ENCODE measurements around the gene MADCAM1.

MADCAM1 gene

GRCh38 chr19:514166-514663 lies 17.9 kb downstream of the MADCAM1 start:
- WGBS, result 93% methylated on average over 9 of the region's 9 CpGs
- H3K27ac ChIP-seq (ENCODE audit: low read depth, low read length), result no peak overlapping the region
- H3K9ac ChIP-seq (ENCODE audit: low read depth, low read length), result no peak overlapping the region
- H3K4me1 ChIP-seq (ENCODE audit: insufficient read depth, low read length), result peaks cover 11% of the 10 kb centered on the region
- H3K27me3 ChIP-seq (ENCODE audit: insufficient read depth, low read length), result no peaks in the 10 kb centered on the region; the same call in 1 of the 2 replicates
- no peaks in the 10 kb centered on the region for H3K9me3 ChIP-seq (ENCODE audit: insufficient read depth, low read depth, low read length)
- no peak overlapping the region for H3K4me3 ChIP-seq (ENCODE audit: low read length)
- H3K36me3 ChIP-seq (ENCODE audit: insufficient read depth, low read length), result peaks cover 6% of the 10 kb centered on the region

GRCh38 chr19:517721-518597 lies 21.7 kb downstream of the MADCAM1 start:
- no peaks in the 10 kb centered on the region for H3K36me3 ChIP-seq (ENCODE audit: insufficient read depth, low read length)
- H3K9ac ChIP-seq (ENCODE audit: low read depth, low read length), result no peak overlapping the region
- peaks cover 12% of the 10 kb centered on the region; the same call in 1 of the 2 replicates for H3K9me3 ChIP-seq (ENCODE audit: insufficient read depth, low read depth, low read length)
- no peaks in the 10 kb centered on the region; the same call in 1 of the 2 replicates for H3K27me3 ChIP-seq (ENCODE audit: insufficient read depth, low read length)
- H3K4me3 ChIP-seq (ENCODE audit: low read length), result no peak overlapping the region
- H3K27ac ChIP-seq (ENCODE audit: low read depth, low read length), result no peak overlapping the region
- no peaks in the 10 kb centered on the region for H3K4me1 ChIP-seq (ENCODE audit: insufficient read depth, low read length)
- WGBS, result 69% methylated on average over 10 of the region's 10 CpGs

GRCh38 chr19:518598-519231 lies 22.4 kb downstream of the MADCAM1 start:
- Histone ChIP-seq H3K9ac (ENCODE audit: low read depth, low read length) (no peak overlapping the region), H3K36me3 (ENCODE audit: insufficient read depth, low read length) (no peaks in the 10 kb centered on the region), H3K27me3 (ENCODE audit: insufficient read depth, low read length) (no peaks in the 10 kb centered on the region; the same call in 1 of the 2 replicates), H3K9me3 (ENCODE audit: insufficient read depth, low read depth, low read length) (peaks cover 12% of the 10 kb centered on the region; the same call in 1 of the 2 replicates), H3K4me1 (ENCODE audit: insufficient read depth, low read length) (no peaks in the 10 kb centered on the region), H3K27ac (ENCODE audit: low read depth, low read length) (no peak overlapping the region), H3K4me3 (ENCODE audit: low read length) (no peak overlapping the region)
- WGBS, result 35% methylated on average over 58 of the region's 58 CpGs

GRCh38 chr19:519449-519865 lies 23.2 kb downstream of the MADCAM1 start:
- Histone ChIP-seq H3K9me3 (ENCODE audit: insufficient read depth, low read depth, low read length) (peaks cover 12% of the 10 kb centered on the region; the same call in 1 of the 2 replicates), H3K9ac (ENCODE audit: low read depth, low read length) (no peak overlapping the region), H3K27ac (ENCODE audit: low read depth, low read length) (no peak overlapping the region), H3K4me3 (ENCODE audit: low read length) (no peak overlapping the region), H3K36me3 (ENCODE audit: insufficient read depth, low read length) (no peaks in the 10 kb centered on the region), H3K4me1 (ENCODE audit: insufficient read depth, low read length) (no peaks in the 10 kb centered on the region), H3K27me3 (ENCODE audit: insufficient read depth, low read length) (no peaks in the 10 kb centered on the region)
- WGBS, result 91% methylated on average over 45 of the region's 45 CpGs

- WGBS, result 92% methylated on average over 12 of the region's 12 CpGs
- Histone ChIP-seq H3K9me3 (ENCODE audit: insufficient read depth, low read depth, low read length) (peaks cover 12% of the 10 kb centered on the region; the same call in 1 of the 2 replicates), H3K27ac (ENCODE audit: low read depth, low read length) (no peak overlapping the region), H3K4me3 (ENCODE audit: low read length) (no peak overlapping the region), H3K9ac (ENCODE audit: low read depth, low read length) (no peak overlapping the region), H3K27me3 (ENCODE audit: insufficient read depth, low read length) (peaks cover 5% of the 10 kb centered on the region; the same call in 1 of the 2 replicates), H3K36me3 (ENCODE audit: insufficient read depth, low read length) (no peaks in the 10 kb centered on the region), H3K4me1 (ENCODE audit: insufficient read depth, low read length) (0 out of 2 replicates have a peak, but pooled peaks cover 4% of the 10 kb centered on the region)
Observed at GRCh38 chr19:522726-523125, 26.4 kb downstream of the MADCAM1 start.

GRCh38 chr19:524062-524674 lies 27.9 kb downstream of the MADCAM1 start:
- WGBS, result 79% methylated on average over 29 of the region's 29 CpGs
- Histone ChIP-seq H3K27ac (ENCODE audit: low read depth, low read length) (no peak overlapping the region), H3K27me3 (ENCODE audit: insufficient read depth, low read length) (peaks cover 5% of the 10 kb centered on the region; the same call in 1 of the 2 replicates), H3K36me3 (ENCODE audit: insufficient read depth, low read length) (no peaks in the 10 kb centered on the region), H3K4me1 (ENCODE audit: insufficient read depth, low read length) (0 out of 2 replicates have a peak, but pooled peaks cover 4% of the 10 kb centered on the region), H3K9ac (ENCODE audit: low read depth, low read length) (no peak overlapping the region), H3K4me3 (ENCODE audit: low read length) (no peak overlapping the region), H3K9me3 (ENCODE audit: insufficient read depth, low read depth, low read length) (peaks cover 12% of the 10 kb centered on the region; the same call in 1 of the 2 replicates)

GRCh38 chr19:525029-525428 lies 28.7 kb downstream of the MADCAM1 start:
- 72% methylated on average over 16 of the region's 18 CpGs for WGBS
- Histone ChIP-seq H3K4me1 (ENCODE audit: insufficient read depth, low read length) (0 out of 2 replicates have a peak, but pooled peaks cover 4% of the 10 kb centered on the region), H3K9me3 (ENCODE audit: insufficient read depth, low read depth, low read length) (peaks cover 12% of the 10 kb centered on the region; the same call in 1 of the 2 replicates), H3K4me3 (ENCODE audit: low read length) (no peak overlapping the region), H3K36me3 (ENCODE audit: insufficient read depth, low read length) (no peaks in the 10 kb centered on the region), H3K9ac (ENCODE audit: low read depth, low read length) (no peak overlapping the region), H3K27me3 (ENCODE audit: insufficient read depth, low read length) (peaks cover 5% of the 10 kb centered on the region; the same call in 1 of the 2 replicates), H3K27ac (ENCODE audit: low read depth, low read length) (no peak overlapping the region)

- Histone ChIP-seq H3K36me3 (ENCODE audit: insufficient read depth, low read length) (no peaks in the 10 kb centered on the region), H3K27ac (ENCODE audit: low read depth, low read length) (no peak overlapping the region), H3K9ac (ENCODE audit: low read depth, low read length) (no peak overlapping the region), H3K27me3 (ENCODE audit: insufficient read depth, low read length) (peaks cover 5% of the 10 kb centered on the region; the same call in 1 of the 2 replicates), H3K9me3 (ENCODE audit: insufficient read depth, low read depth, low read length) (peaks cover 10% of the 10 kb centered on the region; the same call in 1 of the 2 replicates), H3K4me3 (ENCODE audit: low read length) (no peak overlapping the region), H3K4me1 (ENCODE audit: insufficient read depth, low read length) (0 out of 2 replicates have a peak, but pooled peaks cover 4% of the 10 kb centered on the region)
- 56% methylated on average over 13 of the region's 13 CpGs for WGBS
Observed at GRCh38 chr19:525857-526419, 29.7 kb downstream of the MADCAM1 start.

GRCh38 chr19:530134-531008 lies 34.1 kb downstream of the MADCAM1 start:
- Histone ChIP-seq H3K9ac (ENCODE audit: low read depth, low read length) (peak overlapping the region; percentile 86), H3K4me3 (ENCODE audit: low read length) (peak overlapping the region; percentile 98), H3K27ac (ENCODE audit: low read depth, low read length) (peak overlapping the region; percentile 92), H3K9me3 (ENCODE audit: insufficient read depth, low read depth, low read length) (no peaks in the 10 kb centered on the region), H3K36me3 (ENCODE audit: insufficient read depth, low read length) (peaks cover 6% of the 10 kb centered on the region; the same call in 1 of the 2 replicates), H3K27me3 (ENCODE audit: insufficient read depth, low read length) (peaks cover 5% of the 10 kb centered on the region; the same call in 1 of the 2 replicates), H3K4me1 (ENCODE audit: insufficient read depth, low read length) (peaks cover 4% of the 10 kb centered on the region; the same call in 1 of the 2 replicates)
- 73% methylated on average over 38 of the region's 38 CpGs for WGBS

All from HUES64 (cell line).